Central memory CD8-positive, alpha-beta T cell (primary cell): Measurements from ENCODE around the gene TMEM94.

Experiments used
- ATAC-seq: fragments of 150-1000 bp; cut with Tn5 transposase; replicated peaks from 2 replicates; pipeline ENCODE4 v1.10.0; 2022; ENCODE audit warnings: mild to moderate bottlenecking, moderate FRiP score, moderate number of reproducible peaks; ENCODE audit not compliant: poor library complexity, severe bottlenecking; ENCODE audit errors: extremely low read depth
- DNase-seq, 2 donors: peaks; one replicate each; pipeline ENCODE4 v3.0.0; 2021; ENCODE audit warnings: low spot score in 2 of 2
- H3K27ac Mint-ChIP-seq: one replicate; pipeline ENCODE4 v1.8.0; 2022; ENCODE audit warnings: low read depth, mild to moderate bottlenecking, moderate library complexity, mixed read lengths
- H3K27me3 Mint-ChIP-seq: one replicate; pipeline ENCODE4 v1.8.0; 2022; ENCODE audit warnings: mixed read lengths
- H3K36me3 Mint-ChIP-seq: one replicate; pipeline ENCODE4 v1.8.0; 2022; ENCODE audit warnings: mild to moderate bottlenecking, moderate library complexity, mixed read lengths; ENCODE audit not compliant: insufficient read depth
- H3K4me1 Mint-ChIP-seq: one replicate; pipeline ENCODE4 v1.8.0; 2022; ENCODE audit warnings: mixed read lengths
- H3K4me3 Mint-ChIP-seq: one replicate; pipeline ENCODE4 v1.8.0; 2022; ENCODE audit warnings: mild to moderate bottlenecking, moderate library complexity, mixed read lengths
- H3K9me3 Mint-ChIP-seq: one replicate; pipeline ENCODE4 v1.8.0; 2022; ENCODE audit warnings: mixed read lengths

TMEM94 gene

GRCh38 chr17:75506134-75506533, 49.7 kb downstream of the TMEM94 start:
- Mint-ChIP-seq H3K36me3 (peaks cover 1% of the 10 kb centered on the region), H3K9me3 (no peaks in the 10 kb centered on the region), H3K27me3 (no peaks in the 10 kb centered on the region), H3K4me3 (no peak overlapping the region), H3K4me1 (peaks cover 8% of the 10 kb centered on the region), H3K27ac (no peak overlapping the region)
- ATAC-seq (no peak), DNase-seq (no peak)

- H3K36me3 Mint-ChIP-seq = peaks cover 1% of the 10 kb centered on the region
- no peaks in the 10 kb centered on the region for H3K9me3 Mint-ChIP-seq
- no peak for ATAC-seq
- no peaks in the 10 kb centered on the region for H3K27me3 Mint-ChIP-seq
- H3K27ac Mint-ChIP-seq = no peak overlapping the region
- no peak overlapping the region for H3K4me3 Mint-ChIP-seq
- H3K4me1 Mint-ChIP-seq = peaks cover 8% of the 10 kb centered on the region
- DNase-seq = no peak
Observed at GRCh38 chr17:75506888-75507287, 50.5 kb downstream of the TMEM94 start.

GRCh38 chr17:75507733-75508719, 51.6 kb downstream of the TMEM94 start:
- Mint-ChIP-seq H3K27me3 (no peaks in the 10 kb centered on the region), H3K4me1 (peaks cover 8% of the 10 kb centered on the region), H3K36me3 (peaks cover 1% of the 10 kb centered on the region), H3K9me3 (no peaks in the 10 kb centered on the region), H3K4me3 (no peak overlapping the region), H3K27ac (no peak overlapping the region)
- DNase-seq = no peak
- ATAC-seq = no peak

GRCh38 chr17:75508931-75509361, 52.5 kb downstream of the TMEM94 start:
- no peak overlapping the region for H3K4me3 Mint-ChIP-seq
- H3K4me1 Mint-ChIP-seq = peaks cover 8% of the 10 kb centered on the region
- no peak for DNase-seq
- no peak for ATAC-seq
- H3K27ac Mint-ChIP-seq = no peak overlapping the region
- H3K27me3 Mint-ChIP-seq = no peaks in the 10 kb centered on the region
- H3K36me3 Mint-ChIP-seq = peaks cover 1% of the 10 kb centered on the region
- H3K9me3 Mint-ChIP-seq = no peaks in the 10 kb centered on the region

- no peak for DNase-seq
- H3K36me3 Mint-ChIP-seq = peaks cover 1% of the 10 kb centered on the region
- no peak for ATAC-seq
- no peak overlapping the region for H3K27ac Mint-ChIP-seq
- peaks cover under 1% of the 10 kb centered on the region for H3K4me1 Mint-ChIP-seq
- no peaks in the 10 kb centered on the region for H3K27me3 Mint-ChIP-seq
- H3K9me3 Mint-ChIP-seq = no peaks in the 10 kb centered on the region
- H3K4me3 Mint-ChIP-seq = no peak overlapping the region
Observed at GRCh38 chr17:75509528-75510258, 53.3 kb downstream of the TMEM94 start.

GRCh38 chr17:75511270-75511609, 54.8 kb downstream of the TMEM94 start:
- Mint-ChIP-seq H3K27ac (no peak overlapping the region), H3K36me3 (peaks cover 4% of the 10 kb centered on the region), H3K4me1 (no peaks in the 10 kb centered on the region), H3K27me3 (no peaks in the 10 kb centered on the region), H3K4me3 (no peak overlapping the region), H3K9me3 (no peaks in the 10 kb centered on the region)
- no peak for ATAC-seq
- no peak for DNase-seq

- no peaks in the 10 kb centered on the region for H3K4me1 Mint-ChIP-seq
- H3K9me3 Mint-ChIP-seq = no peaks in the 10 kb centered on the region
Observed at GRCh38 chr17:75511610-75512575, 55.5 kb downstream of the TMEM94 start.

GRCh38 chr17:75512926-75513640, 56.6 kb downstream of the TMEM94 start:
- DNase-seq = no peak
- Mint-ChIP-seq H3K27ac (no peak overlapping the region), H3K9me3 (no peaks in the 10 kb centered on the region), H3K4me1 (peaks cover 11% of the 10 kb centered on the region), H3K27me3 (no peaks in the 10 kb centered on the region), H3K36me3 (peaks cover 6% of the 10 kb centered on the region), H3K4me3 (no peak overlapping the region)
- ATAC-seq = no peak

More at GRCh38 chr17:75511610-75512575, 55.5 kb downstream of the TMEM94 start:
- H3K27ac Mint-ChIP-seq = no peak overlapping the region
- H3K4me3 Mint-ChIP-seq = no peak overlapping the region
- H3K27me3 Mint-ChIP-seq = no peaks in the 10 kb centered on the region
- DNase-seq = no peak
- no peak for ATAC-seq
- H3K36me3 Mint-ChIP-seq = peaks cover 4% of the 10 kb centered on the region

- Mint-ChIP-seq H3K9me3 (no peaks in the 10 kb centered on the region), H3K4me3 (peak overlapping the region; percentile 45), H3K27ac (no peak overlapping the region), H3K27me3 (no peaks in the 10 kb centered on the region), H3K4me1 (peaks cover 16% of the 10 kb centered on the region), H3K36me3 (peaks cover 11% of the 10 kb centered on the region)
- no peak for ATAC-seq
- no peak for DNase-seq
Observed at GRCh38 chr17:75513641-75514000, 57.2 kb downstream of the TMEM94 start.

GRCh38 chr17:75514299-75514918, 58.0 kb downstream of the TMEM94 start:
- H3K27ac Mint-ChIP-seq = no peak overlapping the region
- no peak for ATAC-seq
- DNase-seq = no peak
- no peaks in the 10 kb centered on the region for H3K9me3 Mint-ChIP-seq
- peaks cover 15% of the 10 kb centered on the region for H3K36me3 Mint-ChIP-seq
- H3K4me3 Mint-ChIP-seq = peak overlapping the region; percentile 45
- no peaks in the 10 kb centered on the region for H3K27me3 Mint-ChIP-seq
- H3K4me1 Mint-ChIP-seq = peaks cover 19% of the 10 kb centered on the region

GRCh38 chr17:75514919-75515495, 58.6 kb downstream of the TMEM94 start:
- Mint-ChIP-seq H3K4me3 (peak overlapping the region; percentile 80), H3K9me3 (no peaks in the 10 kb centered on the region), H3K36me3 (peaks cover 18% of the 10 kb centered on the region), H3K4me1 (peaks cover 19% of the 10 kb centered on the region), H3K27ac (no peak overlapping the region), H3K27me3 (no peaks in the 10 kb centered on the region)
- ATAC-seq = no peak
- no peak for DNase-seq
